Psoas muscle (tissue), 8 donors: ENCODE results near the gene DUSP16. TPM values are rescaled to one million over a fixed set of nuclear protein-coding genes. Genes with fewer than 3 reads are reported as not detected.

Experiments
- ATAC-seq, 4 donors: fragments of 200-7000 bp; cut with Tn5 transposase; one replicate each; pipeline ENCODE4 v1.9.1; 2020; ENCODE audit warnings: moderate library complexity in 3 of 4, mild to moderate bottlenecking in 2 of 4
- DNase-seq, 2 donors: peaks; one replicate each; pipeline ENCODE4 v3.0.0-alpha.2; 2020
- H3K27ac ChIP-seq: fragments of 200-600 bp; one replicate; pipeline ENCODE4 v1.8.0; 2022
- H3K27me3 ChIP-seq, 3 donors: fragments of 200-600 bp in 1 of 3; one replicate each; pipeline versions ENCODE4 v1.6.1 to v1.8.0; 2013 to 2022; ENCODE audit warnings: low read length in 2 of 3, mild to moderate bottlenecking in 2 of 3, moderate library complexity in 1 of 3; ENCODE audit not compliant: insufficient read depth in 3 of 3
- H3K36me3 ChIP-seq, 2 donors: fragments of 200-600 bp in 1 of 2; one replicate each; pipeline versions ENCODE4 v1.6.1 to v1.8.0; 2013 to 2022; ENCODE audit warnings: low read depth in 1 of 2, mild to moderate bottlenecking in 1 of 2, moderate library complexity in 1 of 2; ENCODE audit not compliant: insufficient read depth in 1 of 2
- H3K4me1 ChIP-seq: fragments of 200-600 bp; one replicate; pipeline ENCODE4 v1.8.0; 2022
- H3K4me3 ChIP-seq: fragments of 200-600 bp; one replicate; pipeline ENCODE4 v1.8.0; 2022; ENCODE audit warnings: mild to moderate bottlenecking
- H3K9me3 ChIP-seq: fragments of 200-600 bp; one replicate; pipeline ENCODE4 v1.8.0; 2022
- CTCF ChIP-seq: fragments of 200-600 bp; IDR thresholded peaks from one replicate; pipeline ENCODE4 v1.8.0; 2022; ENCODE audit warnings: antibody characterized with exemption
- WGBS, 3 donors: extraction: QIAGEN DNeasy Blood & Tissue Kit; methylation state at CpG; one replicate each; pipeline versions ENCODE4 v1.1.6 to v1.1.7; 2013; 5-methylcytosine and 5-hydroxymethylcytosine counted together
- intact Hi-C, 2 donors: fragments of 100-400 bp; cut with DNase I; formaldehyde crosslinking; loops; one replicate each; pipeline versions ENCODE4 v1.11.0 to v1.14.2; 2022
- polyA plus RNA-seq, 3 donors: library from polyadenylated mRNA; stranded (reverse); fragments of 200-250 nt; gene quantifications; one replicate each; pipeline ENCODE4 v1.2.3, GENCODE V29; 2013
- total RNA-seq, 4 donors: library from RNA; stranded (reverse); fragmentation: NEBNext Ultra II Directional in 2 of 4; extraction: Animal tissue kit (Norgen Biotek cat#: 25700) in 2 of 4; gene quantifications; one replicate each; pipeline versions ENCODE4 v1.2.1 to v1.2.4, GENCODE V29; 2021 to 2023
- donor health status: healthy with polysubstance abuse.
- donor health status: DM: no; HTN: no; CAD: no; lungs with moderate emphysema.
- donor health status: Bipolar disorder and iron deficiency.
- donor health status: healthy.
- donor health status: DM: yes; HTN: yes; CAD: no.
- donor health status: DM: no; HTN: no; CAD: no.
- donor health status: DM: no; HTN: no; CAD: no.
- donor health status: DM: yes; HTN: yes; CAD: no.

DUSP16 gene
- total and polyA plus RNA-seq, 7 donors: 3.3 to 23.8 (median 14.2) TPM

- no peaks in the 10 kb centered on the region for H3K9me3 ChIP-seq
- DNase-seq (no peak), ATAC-seq (no peak)
- H3K27ac ChIP-seq: peak overlapping the region; percentile 95
- no peaks in the 10 kb centered on the region for H3K36me3 ChIP-seq
- H3K4me3 ChIP-seq: peak overlapping the region; percentile 87
- TF ChIP-seq CTCF: no peak
- WGBS, 3 donors: 94 to 96% (median 94%) methylated on average over 4 of the region's 4 CpGs
- no peaks in the 10 kb centered on the region for H3K27me3 ChIP-seq
- intact Hi-C loops: loop anchor here in 1 of 2 donors (5.0 kb wide), 2 partner anchors 48 to 87 kb away; partner anchors contain the start of genes DUSP16 and GPR19
- H3K4me1 ChIP-seq: peaks cover 26% of the 10 kb centered on the region
Measured at GRCh38 chr12:12610711-12611110, 48.0 kb upstream of the DUSP16 start.

GRCh38 chr12:12609692-12610091, 47.0 kb upstream of the DUSP16 start:
- ATAC-seq (no peak), DNase-seq (no peak)
- intact Hi-C loops: loop anchor here in 1 of 2 donors (5.0 kb wide), 2 partner anchors 47 to 88 kb away; partner anchors contain the start of genes DUSP16 and GPR19
- Histone ChIP-seq H3K36me3 (no peaks in the 10 kb centered on the region), H3K4me1 (peaks cover 19% of the 10 kb centered on the region), H3K27me3 (no peaks in the 10 kb centered on the region), H3K4me3 (no peak overlapping the region), H3K27ac (no peak overlapping the region), H3K9me3 (no peaks in the 10 kb centered on the region)
- no peak for TF ChIP-seq CTCF
- WGBS, 3 donors: 83 to 90% (median 89%) methylated on average over 2 to 3 of the region's 3 CpGs

GRCh38 chr12:12608557-12608957, 45.9 kb upstream of the DUSP16 start:
- TF ChIP-seq CTCF: no peak
- no peak for ATAC-seq
- WGBS, 3 donors: 35 to 54% (median 45%) methylated on average over 1 of the region's 1 CpG
- peaks cover 17% of the 10 kb centered on the region for H3K4me1 ChIP-seq
- intact Hi-C loops: no loop called here
- H3K4me3 ChIP-seq: no peak overlapping the region
- no peaks in the 10 kb centered on the region for H3K9me3 ChIP-seq
- DNase-seq: no peak
- no peaks in the 10 kb centered on the region for H3K27me3 ChIP-seq
- H3K36me3 ChIP-seq: no peaks in the 10 kb centered on the region
- no peak overlapping the region for H3K27ac ChIP-seq

- no peak for ATAC-seq
- H3K36me3 ChIP-seq: no peaks in the 10 kb centered on the region
- peaks cover 5% of the 10 kb centered on the region for H3K4me1 ChIP-seq
- H3K27ac ChIP-seq: no peak overlapping the region
- H3K4me3 ChIP-seq: no peak overlapping the region
- H3K27me3 ChIP-seq: no peaks in the 10 kb centered on the region
- no peaks in the 10 kb centered on the region for H3K9me3 ChIP-seq
- 58 to 64% (median 61%) methylated on average over 7 of the region's 7 CpGs for WGBS, 3 donors
- no peak for TF ChIP-seq CTCF
- intact Hi-C loops: no loop called here
- no peak for DNase-seq
Measured at GRCh38 chr12:12606781-12607589, 44.3 kb upstream of the DUSP16 start.
